KMS-11 (cell line): ENCODE results near the gene ENOX1.
"Not testable (repeated sequence)": the region's sequence is repeated elsewhere in the genome, so short reads cannot be mapped to it uniquely, and the experiment has no call there.

Source experiments
- H2AFZ ChIP-seq: fragments of 200-600 bp; sonication (generic); 2 replicates; pipeline ENCODE4 v1.6.1; 2016; ENCODE audit warnings: antibody characterized with exemption, mixed run types, low read depth
- H3K27ac ChIP-seq: fragments of 200-600 bp; sonication (generic); 2 replicates; pipeline ENCODE4 v1.6.1; 2016; ENCODE audit warnings: mild to moderate bottlenecking, mixed run types
- H3K27me3 ChIP-seq: fragments of 200-600 bp; sonication (generic); 2 replicates; pipeline ENCODE4 v1.6.1; 2017; ENCODE audit warnings: mild to moderate bottlenecking, low read depth, mixed run types, moderate library complexity; ENCODE audit not compliant: insufficient read depth
- H3K36me3 ChIP-seq: fragments of 200-600 bp; sonication (generic); 2 replicates; pipeline ENCODE4 v1.6.1; 2017; ENCODE audit warnings: mild to moderate bottlenecking, mixed run types; ENCODE audit not compliant: insufficient read depth
- H3K4me1 ChIP-seq: fragments of 200-600 bp; sonication (generic); 2 replicates; pipeline ENCODE4 v1.6.1; 2016; ENCODE audit warnings: mild to moderate bottlenecking, low read depth, mixed run types; ENCODE audit not compliant: poor library complexity, severe bottlenecking
- H3K4me2 ChIP-seq: fragments of 200-600 bp; sonication (generic); 2 replicates; pipeline ENCODE4 v1.7.0; 2016; ENCODE audit warnings: mild to moderate bottlenecking, mixed run types
- H3K4me3 ChIP-seq: fragments of 200-600 bp; sonication (generic); IDR thresholded peaks from 2 replicates; pipeline ENCODE4 v1.6.1; 2017; ENCODE audit warnings: low read depth, low read length, mixed read lengths; ENCODE audit not compliant: insufficient read depth
- H3K79me2 ChIP-seq: fragments of 200-600 bp; sonication (generic); 2 replicates; pipeline ENCODE4 v1.6.1; 2016; ENCODE audit warnings: low read depth, mixed run types; ENCODE audit not compliant: insufficient read depth
- H3K9ac ChIP-seq: fragments of 200-600 bp; sonication (generic); 2 replicates; pipeline ENCODE4 v1.6.1; 2016; ENCODE audit warnings: mild to moderate bottlenecking, mixed run types
- H4K20me1 ChIP-seq: fragments of 200-600 bp; sonication (generic); 2 replicates; pipeline ENCODE4 v1.6.1; 2016; ENCODE audit warnings: mild to moderate bottlenecking, mixed run types; ENCODE audit not compliant: insufficient read depth
- CTCF ChIP-seq: fragments of 200-600 bp; sonication (generic); conservative IDR thresholded peaks from 2 replicates; pipeline ENCODE4 v1.6.1; 2017; ENCODE audit warnings: low read depth, mild to moderate bottlenecking, antibody characterized with exemption, low read length, moderate library complexity, mixed read lengths

The ENOX1 gene

GRCh38 chr13:43171489-43171888 is 615.3 kb downstream of the ENOX1 start:
- Histone ChIP-seq H3K4me2 (no peak overlapping the region), H3K36me3 (no peaks in the 10 kb centered on the region), H2AFZ (no peak overlapping the region), H3K27me3 (no peaks in the 10 kb centered on the region), H3K79me2 (no peaks in the 10 kb centered on the region), H4K20me1 (no peaks in the 10 kb centered on the region), H3K4me3 (no peak overlapping the region), H3K27ac (no peak overlapping the region), H3K9ac (no peak overlapping the region), H3K4me1 (no peaks in the 10 kb centered on the region)
- no peak for TF ChIP-seq CTCF

- Histone ChIP-seq H3K27me3 (no peaks in the 10 kb centered on the region), H3K36me3 (no peaks in the 10 kb centered on the region), H4K20me1 (no peaks in the 10 kb centered on the region), H3K4me2 (no peak overlapping the region), H3K9ac (no peak overlapping the region), H3K27ac (no peak overlapping the region), H2AFZ (no peak overlapping the region), H3K79me2 (no peaks in the 10 kb centered on the region), H3K4me1 (no peaks in the 10 kb centered on the region), H3K4me3 (no peak overlapping the region)
- no peak for TF ChIP-seq CTCF
These were observed 616.3 kb downstream of the ENOX1 start for GRCh38 chr13:43170506-43170905.

GRCh38 chr13:43168434-43168833 is 618.3 kb downstream of the ENOX1 start:
- H3K36me3 ChIP-seq, H3K4me1 ChIP-seq, H3K27ac ChIP-seq, H3K27me3 ChIP-seq, H2AFZ ChIP-seq, H3K9ac ChIP-seq, H3K4me3 ChIP-seq, H4K20me1 ChIP-seq, H3K4me2 ChIP-seq, H3K79me2 ChIP-seq: not testable (repeated sequence)

GRCh38 chr13:43167731-43168130 is 619.0 kb downstream of the ENOX1 start:
- no peaks in the 10 kb centered on the region for H3K36me3 ChIP-seq
- no peak for TF ChIP-seq CTCF
- H3K4me2 ChIP-seq = no peak overlapping the region
- H3K79me2 ChIP-seq = no peaks in the 10 kb centered on the region
- H4K20me1 ChIP-seq = no peaks in the 10 kb centered on the region
- no peak overlapping the region for H3K27ac ChIP-seq
- H3K4me3 ChIP-seq = no peak overlapping the region
- no peak overlapping the region for H2AFZ ChIP-seq
- no peaks in the 10 kb centered on the region for H3K27me3 ChIP-seq
- H3K4me1 ChIP-seq = no peaks in the 10 kb centered on the region
- no peak overlapping the region for H3K9ac ChIP-seq

GRCh38 chr13:43166644-43167457 is 619.9 kb downstream of the ENOX1 start:
- Histone ChIP-seq H4K20me1 (no peaks in the 10 kb centered on the region), H3K36me3 (no peaks in the 10 kb centered on the region), H3K4me1 (no peaks in the 10 kb centered on the region), H3K9ac (no peak overlapping the region), H3K4me3 (no peak overlapping the region), H3K27me3 (no peaks in the 10 kb centered on the region), H3K4me2 (no peak overlapping the region), H2AFZ (no peak overlapping the region), H3K27ac (no peak overlapping the region), H3K79me2 (no peaks in the 10 kb centered on the region)
- no peak for TF ChIP-seq CTCF
